Smooth muscle cell of the pulmonary artery (primary cell): Measurements from ENCODE around the gene IMPDH2. TPM values are rescaled to one million over a fixed set of nuclear protein-coding genes. Genes with fewer than 3 reads are reported as not detected.

Experiments used
- total RNA-seq: library from RNA; depleted of rRNA; stranded (reverse); fragments of >200 nt; gene quantifications from 2 replicates; pipeline ENCODE4 v1.2.3, GENCODE V29; 2014

IMPDH2 gene
- 262 and 284 TPM in 2 replicates for total RNA-seq

GRCh38 chr3:49028673-49029562 is at the start of gene IMPDH2:
Gene IMPDH2, minus strand, starts transcription at chr3:49029398. Its CDS starts 48 bp downstream, at chr3:49029350.

DNA sequence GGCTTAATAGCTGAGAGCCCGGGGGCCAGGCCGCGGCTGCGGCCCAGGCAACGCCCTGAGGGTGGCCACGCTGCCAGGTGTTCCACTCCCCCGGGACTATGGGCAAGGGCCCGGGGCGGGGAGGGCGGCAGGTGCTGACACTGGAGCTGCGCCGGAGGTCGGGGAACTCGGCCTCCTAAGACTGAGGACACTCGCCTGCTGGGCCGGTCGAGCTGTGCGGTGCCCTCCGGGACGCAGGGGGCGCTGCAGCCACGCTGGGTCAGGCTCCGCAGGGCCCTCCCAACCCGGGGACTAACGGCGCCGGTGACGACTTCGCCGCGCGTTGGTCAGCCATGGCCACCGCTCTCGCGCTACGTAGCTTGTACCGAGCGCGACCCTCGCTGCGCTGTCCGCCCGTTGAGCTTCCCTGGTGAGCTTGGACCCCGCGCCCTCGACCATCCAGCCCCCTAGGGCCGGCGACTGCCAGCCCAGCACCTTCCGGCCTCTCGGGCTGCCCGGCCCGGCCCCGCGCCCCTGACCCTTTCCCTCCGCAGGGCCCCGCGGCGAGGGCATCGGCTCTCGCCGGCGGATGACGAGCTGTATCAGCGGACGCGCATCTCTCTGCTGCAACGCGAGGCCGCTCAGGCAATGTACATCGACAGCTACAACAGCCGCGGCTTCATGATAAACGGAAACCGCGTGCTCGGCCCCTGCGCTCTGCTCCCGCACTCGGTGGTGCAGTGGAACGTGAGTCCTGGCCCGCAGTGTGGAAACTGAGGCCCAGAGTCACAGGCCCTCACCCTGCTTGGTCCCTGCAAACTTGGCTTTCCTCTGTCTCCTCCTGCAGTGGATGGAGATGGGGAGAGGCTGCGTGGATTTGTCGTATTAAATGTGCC is 7.1 kb downstream of the IMPDH2 start, which contains the start of gene NDUFAF3:
NDUFAF3 (plus strand) TSS at position 309 of the 875 bp plus-strand sequence; CDS start at position 333, 24 bp downstream.

GRCh38 chr3:49017971-49018706 is 11.1 kb downstream of the IMPDH2 start, which contains the start of gene DALRD3:
Gene DALRD3, minus strand, starts transcription at chr3:49018580. Its CDS starts 16 bp downstream, at chr3:49018564.

GRCh38 chr3:49007068-49007770 is 22.0 kb downstream of the IMPDH2 start, which contains the start of gene WDR6:
Gene WDR6, plus strand, starts transcription at chr3:49007391. Its CDS starts 41 bp downstream, at chr3:49007432.

DNA sequence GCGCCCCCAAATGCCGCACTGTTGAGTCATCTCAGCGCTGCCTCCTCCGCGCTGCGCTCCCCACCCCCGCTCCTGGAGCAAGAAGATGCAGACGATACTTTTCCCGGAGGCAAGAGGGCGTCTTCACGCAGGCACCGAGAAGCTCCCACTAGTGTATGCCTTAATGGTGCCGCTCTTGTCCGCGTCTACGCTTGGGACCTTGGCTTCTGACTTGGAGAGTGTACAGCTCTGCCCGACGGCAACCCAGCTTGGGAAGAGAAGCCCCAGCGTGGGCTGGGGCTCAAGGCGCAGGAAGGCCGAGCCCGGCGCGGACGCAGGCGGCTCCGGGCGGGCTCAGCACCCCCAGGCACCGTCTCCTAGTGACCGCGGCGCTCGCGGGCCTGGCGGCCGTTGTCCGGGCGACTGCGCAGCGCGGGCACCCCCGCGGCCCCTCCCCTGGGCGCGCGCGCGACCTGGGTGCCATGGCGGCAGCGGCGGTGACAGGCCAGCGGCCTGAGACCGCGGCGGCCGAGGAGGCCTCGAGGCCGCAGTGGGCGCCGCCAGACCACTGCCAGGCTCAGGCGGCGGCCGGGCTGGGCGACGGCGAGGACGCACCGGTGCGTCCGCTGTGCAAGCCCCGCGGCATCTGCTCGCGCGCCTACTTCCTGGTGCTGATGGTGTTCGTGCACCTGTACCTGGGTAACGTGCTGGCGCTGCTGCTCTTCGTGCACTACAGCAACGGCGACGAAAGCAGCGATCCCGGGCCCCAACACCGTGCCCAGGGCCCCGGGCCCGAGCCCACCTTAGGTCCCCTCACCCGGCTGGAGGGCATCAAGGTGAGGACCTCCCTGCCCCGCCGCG is 39.2 kb downstream of the IMPDH2 start, which contains the start of gene P4HTM:
P4HTM (plus strand) TSS at position 446 of the 840 bp plus-strand sequence; CDS start at position 462, 16 bp downstream.

Other genes with a start within 250 kb of the IMPDH2 start
- 35.2 and 36.6 TPM in 2 replicates for gene PRKAR2A, start 181.5 kb downstream of the IMPDH2 start, total RNA-seq
- gene SLC25A20, start 130.5 kb downstream of the IMPDH2 start, total RNA-seq, result 15.4 and 15.5 TPM in 2 replicates
- 68.4 and 71.4 TPM in 2 replicates for gene ARIH2, start 110.6 kb downstream of the IMPDH2 start, total RNA-seq
- gene P4HTM, start 39.2 kb downstream of the IMPDH2 start, total RNA-seq, result 55.4 and 56.2 TPM in 2 replicates
- 86.2 and 121 TPM in 2 replicates for gene WDR6, start 22.0 kb downstream of the IMPDH2 start, total RNA-seq
- 46.7 and 47.7 TPM in 2 replicates for gene DALRD3, start 10.8 kb downstream of the IMPDH2 start, total RNA-seq
- gene NDUFAF3, start 7.3 kb downstream of the IMPDH2 start, total RNA-seq, result 86.3 and 95.6 TPM in 2 replicates
- 47.9 and 58.1 TPM in 2 replicates for gene QRICH1, start 64.7 kb upstream of the IMPDH2 start, total RNA-seq
- 224 and 239 TPM in 2 replicates for gene QARS1, start 75.4 kb upstream of the IMPDH2 start, total RNA-seq
- gene USP19, start 91.4 kb upstream of the IMPDH2 start, total RNA-seq, result 57.9 and 59.6 TPM in 2 replicates
- 2,135 and 2,279 TPM in 2 replicates for gene LAMB2, start 103.7 kb upstream of the IMPDH2 start, total RNA-seq
- 14.1 and 18.4 TPM in 2 replicates for gene CCDC71, start 136.9 kb upstream of the IMPDH2 start, total RNA-seq
- 26.8 and 31.7 TPM in 2 replicates for gene KLHDC8B, start 142.2 kb upstream of the IMPDH2 start, total RNA-seq
- 1.4 and 2.5 TPM in 2 replicates for gene C3orf62, start 247.8 kb upstream of the IMPDH2 start, total RNA-seq